HL-60 (cell line): ENCODE data around the gene PTK7.

Source experiments
- GABPA ChIP-seq: IDR thresholded peaks from 2 replicates; pipeline ENCODE4 v1.6.1; 2012; ENCODE audit warnings: low read depth
- POLR2AphosphoS5 ChIP-seq: IDR thresholded peaks from 2 replicates; pipeline ENCODE4 v1.6.1; 2012; ENCODE audit warnings: low read depth
- SPI1 ChIP-seq: IDR thresholded peaks from 2 replicates; pipeline ENCODE4 v1.6.1; 2012; ENCODE audit warnings: low read depth, mild to moderate bottlenecking, borderline replicate concordance
- TF ChIP-seq, protein P1 (sequence below): IDR thresholded peaks from one replicate; pipeline ENCODE4 v1.5.1; 2011; ENCODE audit warnings: low read length, control low read depth, inconsistent platforms; ENCODE audit not compliant: insufficient read depth
- TF ChIP-seq, protein P2 (sequence below): IDR thresholded peaks from 2 replicates; pipeline ENCODE4 v1.6.1; 2012; ENCODE audit warnings: low read depth; ENCODE audit not compliant: insufficient replicate concordance

DNA sequence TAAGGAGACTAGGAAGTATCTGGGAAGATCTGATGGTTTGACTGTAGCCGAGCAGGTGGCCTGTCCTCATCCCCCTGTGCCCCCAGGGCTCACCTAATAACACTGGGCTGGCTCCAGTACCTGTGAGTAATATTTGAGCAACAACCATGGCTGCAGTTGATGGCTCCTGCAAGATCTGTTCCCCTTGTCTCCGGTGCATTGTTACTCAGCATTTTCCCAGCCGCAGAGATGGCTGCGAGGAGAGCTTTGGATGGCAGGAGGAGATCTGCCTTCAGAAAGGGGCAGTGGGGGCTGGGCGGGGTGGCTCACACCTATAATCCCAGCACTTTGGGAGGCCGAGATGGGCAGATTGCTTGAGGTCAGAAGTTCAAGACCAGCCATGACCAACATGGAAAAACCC lies 39.3 kb downstream of the PTK7 start:
- TF ChIP-seq, protein P1, sequence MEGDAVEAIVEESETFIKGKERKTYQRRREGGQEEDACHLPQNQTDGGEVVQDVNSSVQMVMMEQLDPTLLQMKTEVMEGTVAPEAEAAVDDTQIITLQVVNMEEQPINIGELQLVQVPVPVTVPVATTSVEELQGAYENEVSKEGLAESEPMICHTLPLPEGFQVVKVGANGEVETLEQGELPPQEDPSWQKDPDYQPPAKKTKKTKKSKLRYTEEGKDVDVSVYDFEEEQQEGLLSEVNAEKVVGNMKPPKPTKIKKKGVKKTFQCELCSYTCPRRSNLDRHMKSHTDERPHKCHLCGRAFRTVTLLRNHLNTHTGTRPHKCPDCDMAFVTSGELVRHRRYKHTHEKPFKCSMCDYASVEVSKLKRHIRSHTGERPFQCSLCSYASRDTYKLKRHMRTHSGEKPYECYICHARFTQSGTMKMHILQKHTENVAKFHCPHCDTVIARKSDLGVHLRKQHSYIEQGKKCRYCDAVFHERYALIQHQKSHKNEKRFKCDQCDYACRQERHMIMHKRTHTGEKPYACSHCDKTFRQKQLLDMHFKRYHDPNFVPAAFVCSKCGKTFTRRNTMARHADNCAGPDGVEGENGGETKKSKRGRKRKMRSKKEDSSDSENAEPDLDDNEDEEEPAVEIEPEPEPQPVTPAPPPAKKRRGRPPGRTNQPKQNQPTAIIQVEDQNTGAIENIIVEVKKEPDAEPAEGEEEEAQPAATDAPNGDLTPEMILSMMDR, result no peak
- TF ChIP-seq, protein P2, sequence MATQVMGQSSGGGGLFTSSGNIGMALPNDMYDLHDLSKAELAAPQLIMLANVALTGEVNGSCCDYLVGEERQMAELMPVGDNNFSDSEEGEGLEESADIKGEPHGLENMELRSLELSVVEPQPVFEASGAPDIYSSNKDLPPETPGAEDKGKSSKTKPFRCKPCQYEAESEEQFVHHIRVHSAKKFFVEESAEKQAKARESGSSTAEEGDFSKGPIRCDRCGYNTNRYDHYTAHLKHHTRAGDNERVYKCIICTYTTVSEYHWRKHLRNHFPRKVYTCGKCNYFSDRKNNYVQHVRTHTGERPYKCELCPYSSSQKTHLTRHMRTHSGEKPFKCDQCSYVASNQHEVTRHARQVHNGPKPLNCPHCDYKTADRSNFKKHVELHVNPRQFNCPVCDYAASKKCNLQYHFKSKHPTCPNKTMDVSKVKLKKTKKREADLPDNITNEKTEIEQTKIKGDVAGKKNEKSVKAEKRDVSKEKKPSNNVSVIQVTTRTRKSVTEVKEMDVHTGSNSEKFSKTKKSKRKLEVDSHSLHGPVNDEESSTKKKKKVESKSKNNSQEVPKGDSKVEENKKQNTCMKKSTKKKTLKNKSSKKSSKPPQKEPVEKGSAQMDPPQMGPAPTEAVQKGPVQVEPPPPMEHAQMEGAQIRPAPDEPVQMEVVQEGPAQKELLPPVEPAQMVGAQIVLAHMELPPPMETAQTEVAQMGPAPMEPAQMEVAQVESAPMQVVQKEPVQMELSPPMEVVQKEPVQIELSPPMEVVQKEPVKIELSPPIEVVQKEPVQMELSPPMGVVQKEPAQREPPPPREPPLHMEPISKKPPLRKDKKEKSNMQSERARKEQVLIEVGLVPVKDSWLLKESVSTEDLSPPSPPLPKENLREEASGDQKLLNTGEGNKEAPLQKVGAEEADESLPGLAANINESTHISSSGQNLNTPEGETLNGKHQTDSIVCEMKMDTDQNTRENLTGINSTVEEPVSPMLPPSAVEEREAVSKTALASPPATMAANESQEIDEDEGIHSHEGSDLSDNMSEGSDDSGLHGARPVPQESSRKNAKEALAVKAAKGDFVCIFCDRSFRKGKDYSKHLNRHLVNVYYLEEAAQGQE, result no peak
- TF ChIP-seq SPI1 (no peak), POLR2AphosphoS5 (no peak), GABPA (no peak)
